Heart left ventricle (tissue), 13 donors: ENCODE results near the gene ETV6.

Source experiments
- POLR2A ChIP-seq, 2 donors: fragments of 450-650 bp; IDR thresholded peaks; one replicate each; pipeline ENCODE4 v1.6.1; 2017; ENCODE audit warnings: antibody characterized with exemption in 2 of 2, mild to moderate bottlenecking in 2 of 2, moderate library complexity in 2 of 2
- TF ChIP-seq, protein P1 (sequence below), 12 donors: fragments of 200-600 bp; sonication (generic) in 4 of 12; IDR thresholded peaks; one replicate each; pipeline versions ENCODE4 v1.5.0 to v1.8.0; 2018 to 2022; ENCODE audit warnings: antibody characterized with exemption in 12 of 12, mild to moderate bottlenecking in 5 of 12
- donor health status: ischemic (EF 13 %, LVEDD 7.1; RV severe dilation, severe dysfunction).
- donor health status: DM: no; HTN: yes; CAD: no.
- donor health status: DM: no; HTN: no; CAD: no.
- donor health status: ischemic (EF 25% LVEDD 6.9; RV normal size, moderate dysfunction).
- donor health status: ischemic (EF 25% LVEDD 5.7; RV mildly dilated, moderate dysfunction).
- donor health status: ischemic (EF 35%, LVEDD 5.7; RV mildly dilated, moderate dysfunction).
- donor health status: nonischemic (EF 11% LVEDD 7.7; RV severe dilation, severe dysfunction).
- donor health status: DM: yes; HTN: yes; CAD: no.
- donor health status: PGD.
- donor health status: ischemic (EF 29% LVEDD 5.4; RV normal size, mild dysfunction).
- donor health status: nonischemic (EF 23%, LVEDD 6.1; RV moderate dilation, normal function).

GRCh38 chr12:11863988-11864387 is 214.5 kb downstream of the ETV6 start:
- TF ChIP-seq, protein P1, sequence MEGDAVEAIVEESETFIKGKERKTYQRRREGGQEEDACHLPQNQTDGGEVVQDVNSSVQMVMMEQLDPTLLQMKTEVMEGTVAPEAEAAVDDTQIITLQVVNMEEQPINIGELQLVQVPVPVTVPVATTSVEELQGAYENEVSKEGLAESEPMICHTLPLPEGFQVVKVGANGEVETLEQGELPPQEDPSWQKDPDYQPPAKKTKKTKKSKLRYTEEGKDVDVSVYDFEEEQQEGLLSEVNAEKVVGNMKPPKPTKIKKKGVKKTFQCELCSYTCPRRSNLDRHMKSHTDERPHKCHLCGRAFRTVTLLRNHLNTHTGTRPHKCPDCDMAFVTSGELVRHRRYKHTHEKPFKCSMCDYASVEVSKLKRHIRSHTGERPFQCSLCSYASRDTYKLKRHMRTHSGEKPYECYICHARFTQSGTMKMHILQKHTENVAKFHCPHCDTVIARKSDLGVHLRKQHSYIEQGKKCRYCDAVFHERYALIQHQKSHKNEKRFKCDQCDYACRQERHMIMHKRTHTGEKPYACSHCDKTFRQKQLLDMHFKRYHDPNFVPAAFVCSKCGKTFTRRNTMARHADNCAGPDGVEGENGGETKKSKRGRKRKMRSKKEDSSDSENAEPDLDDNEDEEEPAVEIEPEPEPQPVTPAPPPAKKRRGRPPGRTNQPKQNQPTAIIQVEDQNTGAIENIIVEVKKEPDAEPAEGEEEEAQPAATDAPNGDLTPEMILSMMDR (IDR thresholded peaks at IDR 0.05) = no peak
- TF ChIP-seq POLR2A (IDR thresholded peaks at IDR 0.05) = no peak
